PC-9 (cell line): ENCODE results near the gene PDE8A. TPM values are rescaled to one million over a fixed set of nuclear protein-coding genes. Genes with fewer than 3 reads are reported as not detected.

Experiments used
- BruUV-seq: library from RNA; stranded (reverse); fragments of 400-500 nt; replicated peaks from 2 replicates; lab custom pipeline; 2021; lab: Mats Ljungman, UMichigan
- CTCF ChIA-PET: fragments of 300-600 bp; sonication (Branson Sonifier 250); formaldehyde crosslinking; loops from one replicate; lab custom pipeline; 2022; ENCODE audit warnings: antibody characterized with exemption; lab: Charles Lee
- POLR2A ChIA-PET: fragments of 300-600 bp; sonication (Branson Sonifier 250); formaldehyde crosslinking; loops from one replicate; lab custom pipeline; 2022; ENCODE audit warnings: antibody characterized with exemption; ENCODE audit not compliant: unreplicated experiment; lab: Charles Lee
- DNase-seq, 2 experiments: peaks; one replicate each; pipeline versions ENCODE4 v3.0.0 to v3.0.0-alpha.2; 2015 to 2022; ENCODE audit warnings: mixed read lengths in 1 of 2
- H2AFZ ChIP-seq: fragments of 200-600 bp; sonication (generic); 2 replicates; pipeline ENCODE4 v1.8.1; 2017; ENCODE audit warnings: antibody characterized with exemption
- H3F3A ChIP-seq: fragments of 200-600 bp; sonication (generic); 2 replicates; pipeline ENCODE4 v1.8.1; 2017; ENCODE audit warnings: antibody characterized with exemption, mild to moderate bottlenecking, low read depth; ENCODE audit not compliant: insufficient read depth
- H3K27ac ChIP-seq: fragments of 200-600 bp; sonication (generic); 2 replicates; pipeline ENCODE4 v1.6.1; 2016; ENCODE audit warnings: mixed run types
- H3K27me3 ChIP-seq: fragments of 200-600 bp; sonication (generic); 2 replicates; pipeline ENCODE4 v1.6.1; 2016; ENCODE audit warnings: low read depth, mixed run types; ENCODE audit not compliant: insufficient read depth
- H3K36me3 ChIP-seq: fragments of 200-600 bp; sonication (generic); 2 replicates; pipeline ENCODE4 v1.6.1; 2016; ENCODE audit warnings: low read depth, mixed run types
- H3K4me1 ChIP-seq: fragments of 200-600 bp; sonication (generic); replicated peaks from 2 replicates; pipeline ENCODE4 v1.6.1; 2016; ENCODE audit warnings: mixed run types; ENCODE audit not compliant: insufficient read depth
- H3K4me2 ChIP-seq: fragments of 200-600 bp; sonication (generic); 2 replicates; pipeline ENCODE4 v1.6.1; 2017; ENCODE audit warnings: mixed run types
- H3K4me3 ChIP-seq: fragments of 200-600 bp; sonication (generic); 2 replicates; pipeline ENCODE4 v1.6.1; 2016; ENCODE audit warnings: mixed run types
- H3K79me2 ChIP-seq: fragments of 200-600 bp; sonication (generic); 2 replicates; pipeline ENCODE4 v1.6.1; 2017; ENCODE audit warnings: low read depth, mixed run types
- H3K9me2 ChIP-seq: fragments of 200-600 bp; sonication (generic); 2 replicates; pipeline ENCODE4 v1.8.1; 2017; ENCODE audit warnings: mild to moderate bottlenecking; ENCODE audit not compliant: insufficient read depth
- H3K9me3 ChIP-seq: fragments of 200-600 bp; sonication (generic); 2 replicates; pipeline ENCODE4 v1.8.1; 2016; ENCODE audit warnings: low read depth; ENCODE audit not compliant: insufficient read depth
- H4K20me1 ChIP-seq: fragments of 200-600 bp; sonication (generic); 2 replicates; pipeline ENCODE4 v1.8.1; 2017; ENCODE audit not compliant: insufficient read depth
- CTCF ChIP-seq: fragments of 200-600 bp; sonication (generic); conservative IDR thresholded peaks from 2 replicates; pipeline ENCODE4 v1.6.1; 2017; ENCODE audit warnings: mixed run types, antibody characterized with exemption, mild to moderate bottlenecking, moderate library complexity
- EZH2 ChIP-seq: fragments of 200-600 bp; sonication (generic); IDR thresholded peaks from 2 replicates; pipeline ENCODE4 v1.8.0; 2017; ENCODE audit warnings: antibody characterized with exemption, low read depth
- intact Hi-C: fragments of 100-400 bp; cut with micrococcal nuclease; formaldehyde crosslinking; loops from one replicate; pipeline ENCODE4 v1.10.0; 2022; ENCODE audit not compliant: unreplicated experiment
- total RNA-seq: library from RNA; stranded (reverse); gene quantifications from 2 replicates; pipeline ENCODE4 v1.2.3, GENCODE V29; 2021

PDE8A gene
- total RNA-seq, 1 experiment from 2014 or later = 47.3 TPM

- Histone ChIP-seq H4K20me1 (no peaks in the 10 kb centered on the region), H3K79me2 (no peaks in the 10 kb centered on the region), H3K36me3 (no peaks in the 10 kb centered on the region), H3K9me3 (no peaks in the 10 kb centered on the region), H3K4me3 (no peak overlapping the region), H3K27ac (no peak overlapping the region), H3K4me1 (peaks cover 10% of the 10 kb centered on the region), H3F3A (no peaks in the 10 kb centered on the region; the same call in 1 of the 2 replicates), H3K4me2 (no peak overlapping the region), H3K9me2 (no peaks in the 10 kb centered on the region; the same call in 1 of the 2 replicates), H3K27me3 (no peaks in the 10 kb centered on the region), H2AFZ (no peak overlapping the region)
- CTCF ChIA-PET = no interaction called here
- BruUV-seq = no TSS peak
- no peak for TF ChIP-seq CTCF
- no peak for TF ChIP-seq EZH2
- intact Hi-C loops = no loop called here
- POLR2A ChIA-PET = no interaction called here
- no peak for DNase-seq
Observed at GRCh38 chr15:84953136-84953535, 28.5 kb upstream of the PDE8A start.

GRCh38 chr15:84953726-84954125, 27.9 kb upstream of the PDE8A start:
- BruUV-seq = no TSS peak
- ChIA-PET POLR2A (no interaction called here), CTCF (no interaction called here)
- no peak overlapping the region for H3K27ac ChIP-seq
- H3K79me2 ChIP-seq = no peaks in the 10 kb centered on the region
- H3F3A ChIP-seq = no peaks in the 10 kb centered on the region
- no peaks in the 10 kb centered on the region for H3K36me3 ChIP-seq
- H3K4me2 ChIP-seq = no peak overlapping the region
- no peak overlapping the region for H3K4me3 ChIP-seq
- no peak overlapping the region for H2AFZ ChIP-seq
- TF ChIP-seq CTCF (no peak), EZH2 (no peak)
- no peaks in the 10 kb centered on the region; the same call in 1 of the 2 replicates for H3K9me2 ChIP-seq
- no peaks in the 10 kb centered on the region for H4K20me1 ChIP-seq
- no peaks in the 10 kb centered on the region for H3K27me3 ChIP-seq
- DNase-seq = no peak
- H3K9me3 ChIP-seq = no peaks in the 10 kb centered on the region
- H3K4me1 ChIP-seq = peaks cover 4% of the 10 kb centered on the region
- intact Hi-C loops = loop anchor here (2.0 kb wide), 1 partner anchor 29 kb away; no protein-coding TSS in a partner anchor

GRCh38 chr15:84955089-84955848, 26.4 kb upstream of the PDE8A start:
- H3F3A ChIP-seq = no peaks in the 10 kb centered on the region
- no peak overlapping the region for H3K27ac ChIP-seq
- H3K4me3 ChIP-seq = no peak overlapping the region
- ChIA-PET CTCF (interaction anchor here (0.6 to 1.0 kb wide), 3 partner anchors 25 to 214 kb away, joined by 3 to 5 read pairs (median 3); no protein-coding TSS in a partner anchor), POLR2A (no interaction called here)
- H2AFZ ChIP-seq = peak overlapping the region; percentile 60; the same call in 1 of the 2 replicates
- no peaks in the 10 kb centered on the region for H3K9me3 ChIP-seq
- H3K36me3 ChIP-seq = no peaks in the 10 kb centered on the region
- DNase-seq = peak; percentile 54 to 60
- BruUV-seq = no TSS peak
- H3K9me2 ChIP-seq = no peaks in the 10 kb centered on the region; the same call in 1 of the 2 replicates
- peaks cover 10% of the 10 kb centered on the region for H3K4me1 ChIP-seq
- H3K4me2 ChIP-seq = peak overlapping the region; percentile 63
- H4K20me1 ChIP-seq = no peaks in the 10 kb centered on the region
- H3K27me3 ChIP-seq = no peaks in the 10 kb centered on the region
- intact Hi-C loops = loop anchor here (1.0 to 2.0 kb wide), 2 partner anchors 28 to 89 kb away; no protein-coding TSS in a partner anchor
- H3K79me2 ChIP-seq = no peaks in the 10 kb centered on the region
- peak; percentile 76 for TF ChIP-seq CTCF
- no peak for TF ChIP-seq EZH2
